GM21390 (cell line): ENCODE results near the gene DSCAML1.

ENCODE experiments used
- ATAC-seq: cut with Tn5 transposase; IDR thresholded peaks from one replicate; pipeline ENCODE4 v1.9.1; 2021; ENCODE audit not compliant: unreplicated experiment

DSCAML1 gene

DNA sequence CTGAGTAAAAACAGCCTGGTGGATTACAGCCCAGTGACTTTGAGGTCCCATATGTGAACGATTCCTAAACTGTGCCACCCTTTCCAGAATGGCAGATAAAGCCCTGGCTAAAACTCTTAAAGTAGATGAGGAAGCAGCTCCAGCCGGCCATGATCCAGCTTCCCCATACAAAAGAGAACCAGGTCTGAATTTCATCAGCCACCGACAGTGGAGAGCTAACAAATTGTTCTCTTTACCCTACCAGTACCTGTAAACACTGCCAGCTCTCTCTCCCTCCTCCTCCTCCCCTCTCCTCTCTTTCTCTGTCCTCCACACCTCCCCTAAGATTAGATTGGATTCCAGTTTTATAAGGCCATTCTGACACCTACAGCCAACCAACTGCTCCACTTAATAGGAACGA lies 176.9 kb downstream of the DSCAML1 start:
- no peak for ATAC-seq

DNA sequence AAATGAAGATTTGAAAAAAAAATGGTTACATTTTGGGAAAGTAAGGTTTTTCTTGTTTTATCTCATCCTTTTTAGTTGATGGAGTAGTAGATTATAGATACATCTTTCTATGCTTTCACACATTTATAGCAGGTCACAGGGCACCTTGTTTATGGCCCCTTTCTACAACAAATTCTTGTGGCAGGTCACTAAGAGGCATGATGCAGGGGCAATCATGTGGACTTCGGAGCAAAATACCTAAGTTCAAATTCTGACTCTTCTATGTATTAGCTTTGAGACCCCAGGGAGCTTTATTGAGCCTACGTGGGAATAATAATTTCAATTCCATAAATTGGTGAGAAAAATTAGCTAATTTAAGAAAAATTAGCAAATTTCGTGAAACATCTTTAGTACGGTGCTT lies 177.4 kb downstream of the DSCAML1 start:
- no peak for ATAC-seq

DNA sequence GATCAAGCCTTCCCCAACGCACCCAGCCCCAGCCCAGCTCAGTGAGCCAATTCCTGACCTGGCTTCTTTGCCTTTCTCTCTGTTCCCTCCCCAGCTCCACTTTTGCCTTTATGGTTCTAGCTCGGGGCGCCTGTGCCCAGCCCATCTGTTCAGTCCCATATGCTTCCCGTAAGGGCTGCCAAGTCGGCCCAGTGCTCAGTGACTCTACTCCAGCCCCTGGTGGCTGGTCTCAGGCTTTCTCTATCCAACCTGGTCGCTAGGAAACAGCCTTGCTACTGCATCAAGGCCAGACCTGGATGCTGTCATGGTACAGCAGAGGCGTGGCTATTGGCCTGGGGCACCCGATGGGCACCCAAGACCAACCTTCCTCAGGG lies 178.0 kb downstream of the DSCAML1 start:
- no peak for ATAC-seq

DNA sequence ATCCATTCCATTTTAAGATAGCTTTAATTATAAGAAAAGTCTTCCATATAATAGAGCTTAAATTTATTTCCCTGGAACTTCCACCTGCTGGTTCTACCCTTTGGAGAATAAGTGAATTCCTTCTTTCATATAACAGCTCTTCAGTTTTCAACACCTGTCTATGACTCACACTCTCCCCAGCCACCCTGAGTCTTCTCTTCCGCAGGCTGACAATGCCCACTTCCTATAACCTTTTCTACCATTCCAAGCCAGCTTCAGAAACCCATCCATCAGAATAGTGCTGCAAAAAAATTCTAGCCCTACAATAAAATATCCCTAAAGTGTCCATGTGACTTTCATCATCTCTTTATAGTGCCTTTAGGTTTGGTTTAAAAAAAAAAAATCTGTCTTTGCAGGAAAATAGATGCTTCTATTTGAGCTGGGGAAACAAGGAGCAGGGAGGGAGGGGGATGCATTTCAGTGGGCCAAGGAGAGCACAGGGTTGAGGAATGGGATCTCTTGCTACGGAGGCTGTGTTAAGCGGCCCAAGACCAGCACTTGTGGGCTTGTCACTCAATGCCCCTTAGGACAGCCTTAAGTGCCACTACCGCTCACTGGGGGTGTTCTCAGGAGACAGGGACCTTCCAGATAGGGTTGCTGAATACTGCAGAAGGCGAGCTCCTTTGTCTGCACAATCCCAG lies 178.6 kb downstream of the DSCAML1 start:
- ATAC-seq = no peak

DNA sequence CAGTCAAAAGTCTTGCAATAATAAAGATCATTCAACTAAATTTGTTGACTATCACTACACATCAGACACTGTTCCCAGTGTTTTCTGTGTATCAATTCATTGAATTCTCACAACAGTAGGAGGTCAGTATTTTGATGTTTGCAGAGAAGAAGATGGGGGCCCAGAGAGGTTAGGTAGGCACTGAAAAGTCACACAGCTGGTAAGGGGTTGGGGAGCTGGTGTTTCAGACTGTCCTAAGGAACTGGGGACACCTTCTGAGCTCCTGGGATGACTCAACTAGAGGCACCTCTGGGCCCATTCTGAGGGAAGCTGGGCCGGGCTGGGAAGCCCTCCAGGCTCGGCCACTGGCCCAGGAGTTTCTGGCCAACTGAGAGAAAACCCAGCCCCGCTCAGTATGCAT lies 180.0 kb downstream of the DSCAML1 start:
- ATAC-seq = no peak

DNA sequence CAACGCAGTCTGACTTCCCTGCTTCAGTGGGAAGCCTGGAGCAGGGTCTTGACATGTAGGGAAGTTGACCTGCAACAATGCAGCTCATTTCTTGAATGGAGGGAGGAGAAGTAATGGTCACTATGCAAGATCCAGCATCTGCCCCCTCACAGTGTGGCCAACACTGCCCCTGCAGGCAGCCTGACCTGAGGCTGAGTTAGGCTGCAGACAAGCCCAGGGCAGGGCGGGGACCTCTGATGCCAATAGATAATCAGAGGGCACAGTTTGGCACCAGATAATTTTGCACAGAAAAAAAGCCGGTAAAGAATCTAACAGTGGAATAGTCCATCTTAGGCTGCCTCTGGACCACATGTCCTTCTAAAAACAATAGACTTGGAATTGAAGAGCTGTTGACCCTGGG lies 182.3 kb downstream of the DSCAML1 start:
- ATAC-seq = no peak

DNA sequence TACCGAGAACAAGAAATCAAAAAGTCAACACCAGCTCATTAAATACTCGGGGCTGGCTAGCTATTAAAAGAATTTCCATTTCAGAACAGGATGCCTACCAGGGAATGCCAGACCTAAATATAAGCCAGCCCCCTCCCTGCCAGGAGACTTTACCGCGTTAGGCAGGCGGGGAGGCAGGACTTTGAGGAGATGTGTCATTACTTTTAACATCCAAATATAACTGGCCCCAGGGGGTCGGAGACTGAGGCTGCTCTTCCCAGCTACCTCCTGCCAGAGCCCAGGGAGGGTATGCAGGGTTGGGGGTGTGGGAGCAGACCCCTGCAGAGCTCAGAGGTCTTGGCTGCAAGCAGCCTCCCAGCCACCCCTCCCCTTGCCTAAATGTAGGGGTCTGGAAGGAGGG lies 183.5 kb downstream of the DSCAML1 start:
- ATAC-seq = no peak

DNA sequence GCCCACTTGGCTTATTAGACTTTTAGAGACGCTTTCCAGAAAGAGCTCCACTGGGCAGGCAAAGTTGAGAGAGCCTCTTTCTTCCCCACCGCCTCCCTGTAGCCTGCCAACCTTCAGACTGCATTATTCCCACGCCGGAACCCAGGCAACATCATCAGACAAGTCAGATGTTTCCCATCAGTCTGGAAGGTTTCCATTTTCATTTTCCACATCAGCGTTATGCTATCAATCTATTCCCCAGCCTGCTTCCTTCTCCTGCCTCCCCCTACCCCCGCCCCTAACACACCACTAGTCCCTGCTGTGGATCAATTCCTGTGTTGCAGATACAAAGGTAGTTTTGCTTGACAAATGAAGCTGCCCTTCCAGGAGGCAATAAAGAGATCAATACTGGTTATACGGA lies 184.8 kb downstream of the DSCAML1 start:
- no peak for ATAC-seq

DNA sequence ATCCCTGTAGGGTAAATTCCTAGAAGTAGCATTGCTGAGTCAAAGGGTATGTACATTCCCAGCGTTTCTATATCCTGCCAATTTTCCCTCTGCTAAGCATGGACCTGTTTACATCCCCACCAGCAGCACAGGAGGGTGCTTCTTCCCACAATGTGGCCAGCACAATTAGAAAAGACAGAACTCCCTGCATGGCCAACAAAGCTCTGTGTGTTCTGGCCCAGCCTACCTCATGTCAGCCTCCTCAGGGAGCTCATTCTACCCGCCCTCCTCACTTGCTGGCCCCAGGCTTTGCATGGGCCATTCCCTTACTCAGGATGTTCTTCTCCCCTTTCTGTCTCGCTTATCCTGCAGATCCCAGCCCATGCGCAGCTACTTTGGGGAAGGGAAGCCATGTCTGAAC lies 186.1 kb downstream of the DSCAML1 start:
- no peak for ATAC-seq

DNA sequence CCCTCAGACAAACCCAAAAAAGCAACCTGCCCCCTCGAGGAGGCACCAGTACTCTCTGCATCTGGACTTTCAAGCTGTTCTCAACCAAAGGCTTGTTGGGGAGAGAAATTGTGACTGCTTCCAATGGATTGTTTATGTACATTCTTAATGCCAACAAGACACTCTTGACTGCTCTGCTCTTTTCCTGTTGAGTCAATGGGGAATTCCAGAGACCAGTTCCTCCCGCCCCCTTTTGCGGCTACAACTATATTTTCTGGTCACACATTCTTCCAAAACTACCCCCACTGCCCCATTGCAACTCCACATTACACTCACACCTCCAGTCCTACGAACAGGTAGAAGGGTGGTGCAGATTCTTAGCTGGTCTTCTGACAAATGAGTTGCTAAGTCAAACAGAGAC lies 187.0 kb downstream of the DSCAML1 start:
- ATAC-seq = no peak

DNA sequence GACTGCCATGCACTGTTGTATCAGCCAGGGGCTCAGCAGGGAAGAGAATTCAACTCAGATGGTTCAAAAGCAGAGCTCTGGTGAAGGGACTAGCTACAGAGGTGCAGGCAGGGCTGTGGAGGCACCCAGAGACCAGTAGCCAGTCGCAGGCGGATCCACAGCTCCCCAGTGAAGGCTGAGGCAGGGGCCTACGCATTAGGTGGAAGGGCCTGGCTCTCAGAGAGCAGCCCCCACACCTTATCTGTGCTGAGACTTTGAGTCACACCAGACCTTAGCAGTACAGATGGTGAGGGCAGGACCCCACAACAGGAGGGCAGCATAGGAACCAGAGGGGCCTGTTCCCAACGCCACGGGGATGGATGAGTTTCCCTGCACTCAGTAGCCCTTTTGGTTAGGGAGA lies 189.6 kb downstream of the DSCAML1 start:
- ATAC-seq = no peak

DNA sequence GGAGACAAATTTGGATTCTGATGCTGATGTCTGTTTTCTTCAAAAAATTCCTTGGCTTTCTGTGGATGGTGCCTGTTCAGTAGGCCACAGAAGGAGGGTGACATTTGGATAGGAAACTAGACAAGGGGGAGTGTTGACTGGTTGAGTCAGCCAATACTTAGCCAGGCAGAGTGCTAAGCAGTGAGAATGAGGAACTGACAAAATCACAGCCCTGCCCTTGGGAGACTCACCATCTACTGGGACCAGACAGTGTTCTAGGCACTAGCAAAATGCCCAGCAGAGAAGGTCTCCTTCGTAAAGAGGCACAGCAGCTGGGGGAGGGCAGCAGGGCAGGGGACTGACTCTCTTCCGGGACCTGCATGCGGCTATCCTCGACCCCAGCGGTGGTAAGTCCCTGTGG lies 190.2 kb downstream of the DSCAML1 start:
- no peak for ATAC-seq

DNA sequence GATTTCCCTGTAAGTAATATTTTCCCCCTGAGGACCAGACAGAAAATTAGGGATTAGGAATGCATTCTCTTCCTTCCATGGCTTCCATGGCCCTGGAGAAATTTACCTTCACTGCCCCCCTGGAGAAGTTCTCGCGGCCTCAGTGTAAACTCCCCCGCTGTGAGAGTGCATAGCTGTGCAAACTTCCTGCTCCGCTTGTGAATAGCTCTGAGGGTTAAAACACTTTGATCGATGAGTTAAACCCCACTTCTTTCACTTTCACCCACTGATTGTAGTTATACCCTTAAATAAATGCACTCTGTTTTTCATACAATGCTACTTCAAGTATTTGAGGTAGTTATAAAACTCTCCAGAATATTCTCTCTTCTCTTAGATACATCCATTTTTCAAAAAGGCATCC lies 190.8 kb downstream of the DSCAML1 start:
- peak; percentile 59 for ATAC-seq

DNA sequence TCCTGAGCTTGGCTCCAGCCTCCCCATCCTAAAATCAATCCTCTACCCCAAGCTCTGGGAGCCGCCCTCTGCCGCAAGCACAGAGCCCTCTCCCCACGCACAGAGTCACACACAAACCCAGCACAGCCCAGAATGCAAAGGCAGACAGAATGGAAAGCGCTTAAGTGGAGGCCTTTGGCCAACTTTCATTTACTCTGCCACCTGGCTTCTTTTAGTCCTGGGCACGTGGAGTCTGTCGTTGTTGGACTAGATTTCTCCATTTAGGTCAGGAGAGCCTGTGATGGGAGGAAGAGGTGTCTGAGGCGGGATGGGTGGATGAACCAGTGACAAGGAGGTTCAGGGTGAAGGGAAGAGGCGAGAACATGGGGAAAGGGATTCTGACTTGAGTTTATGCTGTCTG lies 191.7 kb downstream of the DSCAML1 start:
- ATAC-seq = no peak

DNA sequence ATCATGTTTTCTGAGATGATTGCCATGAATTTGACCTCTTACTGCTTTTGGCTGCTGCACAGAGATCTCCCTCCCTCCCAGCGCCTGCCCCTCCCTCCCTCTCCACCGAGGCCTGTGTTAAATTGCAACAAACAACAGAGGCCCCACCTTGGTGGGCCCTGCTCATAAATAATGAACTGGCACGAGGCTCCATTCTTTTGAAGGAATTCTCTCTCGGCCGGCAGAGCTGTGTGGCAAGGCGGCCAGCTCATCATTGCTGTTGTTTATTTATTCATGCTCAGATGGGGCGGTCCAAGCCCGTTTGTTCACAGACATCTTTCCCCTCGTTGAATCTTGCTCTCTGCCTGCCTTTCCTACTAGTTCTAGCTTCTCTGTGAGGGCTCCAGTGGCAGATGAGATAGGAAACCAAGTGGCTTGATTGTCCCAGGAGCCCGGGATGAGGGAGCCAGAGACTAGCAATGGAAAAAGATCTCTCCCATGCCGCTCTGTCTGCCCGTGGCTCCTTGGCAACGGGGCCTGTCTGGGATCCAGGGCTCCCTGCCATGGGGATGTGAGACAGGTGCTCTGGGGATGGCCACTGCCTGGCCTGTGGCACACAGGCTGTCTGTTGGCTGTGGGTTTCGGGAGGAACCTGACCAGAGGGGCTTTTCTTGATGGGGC lies 192.6 kb downstream of the DSCAML1 start:
- no peak for ATAC-seq

DNA sequence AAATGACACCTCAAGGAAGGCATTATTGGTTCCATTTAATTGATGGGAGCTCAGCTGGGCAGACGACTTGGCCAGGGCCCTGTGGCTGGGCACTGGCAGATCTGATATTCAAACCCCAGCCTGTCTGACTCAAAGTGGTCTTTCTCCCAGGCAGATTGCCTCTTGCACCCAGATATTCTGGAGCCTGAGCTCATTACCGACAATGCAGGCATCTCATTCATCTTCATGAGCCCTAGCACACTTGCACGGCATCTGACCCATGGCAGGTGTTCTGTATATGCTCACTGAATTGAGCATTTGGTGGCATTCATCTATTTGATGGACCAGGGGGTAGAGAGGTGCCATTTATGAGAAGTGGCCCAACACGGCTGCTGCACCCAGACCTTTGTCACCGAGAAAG lies 193.1 kb downstream of the DSCAML1 start:
- ATAC-seq = no peak

DNA sequence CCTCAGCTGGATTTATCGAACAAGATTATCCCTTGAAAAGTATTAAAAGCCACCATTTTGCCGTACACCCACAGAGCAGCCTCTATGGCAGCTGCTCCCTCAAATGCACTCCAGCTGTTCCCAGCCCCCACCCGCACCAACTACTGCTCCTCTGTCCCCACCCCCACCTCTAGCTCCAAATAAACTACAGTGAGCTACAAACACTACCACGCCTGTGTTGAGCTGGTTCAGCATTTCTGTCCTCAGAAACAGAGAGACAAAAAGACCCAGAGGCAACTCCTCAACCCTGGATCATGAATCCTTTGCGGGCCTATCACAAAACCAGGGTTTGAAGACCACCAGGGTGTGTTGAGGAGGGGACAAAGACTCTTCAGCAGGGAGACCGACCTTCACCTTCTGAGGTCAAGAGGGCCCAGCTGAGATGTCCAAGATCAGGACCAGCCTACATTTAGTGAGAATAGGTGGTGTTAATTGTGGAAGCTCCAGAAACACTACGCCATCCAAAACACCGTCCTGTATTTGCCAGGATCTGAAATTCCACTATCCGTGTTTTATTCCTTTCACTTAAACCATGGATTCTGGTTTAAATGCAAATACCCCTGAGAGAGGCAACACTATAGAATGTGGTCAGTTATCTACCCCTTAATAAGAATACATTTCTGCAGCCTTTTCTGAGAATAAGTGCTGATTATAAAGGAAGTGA lies 195.9 kb downstream of the DSCAML1 start:
- ATAC-seq = no peak

DNA sequence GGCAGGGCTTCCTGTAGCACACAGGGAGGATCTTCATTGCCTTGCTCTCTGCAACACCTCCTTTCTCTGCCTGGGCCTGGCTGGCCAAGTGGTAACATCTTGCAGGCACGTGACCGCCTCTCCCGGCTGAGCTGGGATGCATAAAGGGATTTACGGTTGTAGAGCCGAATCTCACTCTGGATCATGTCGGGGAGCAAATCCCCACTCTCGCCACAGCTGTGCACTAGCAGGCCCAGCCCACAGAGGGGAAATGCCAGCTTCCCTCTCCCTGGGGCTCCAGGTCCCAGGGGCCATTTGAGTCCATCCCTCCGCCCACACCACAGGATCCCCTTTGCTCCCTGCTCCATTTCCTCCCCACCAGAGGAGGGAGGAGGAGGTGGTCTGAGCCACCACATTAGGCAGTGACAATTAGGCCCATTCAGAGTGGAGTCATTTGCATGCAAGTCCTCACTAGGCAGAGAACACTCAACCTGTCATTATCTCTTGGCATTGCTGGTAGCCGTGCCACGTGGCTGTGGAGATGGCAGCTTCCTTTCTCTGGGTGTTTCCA lies 196.7 kb downstream of the DSCAML1 start:
- ATAC-seq = no peak

DNA sequence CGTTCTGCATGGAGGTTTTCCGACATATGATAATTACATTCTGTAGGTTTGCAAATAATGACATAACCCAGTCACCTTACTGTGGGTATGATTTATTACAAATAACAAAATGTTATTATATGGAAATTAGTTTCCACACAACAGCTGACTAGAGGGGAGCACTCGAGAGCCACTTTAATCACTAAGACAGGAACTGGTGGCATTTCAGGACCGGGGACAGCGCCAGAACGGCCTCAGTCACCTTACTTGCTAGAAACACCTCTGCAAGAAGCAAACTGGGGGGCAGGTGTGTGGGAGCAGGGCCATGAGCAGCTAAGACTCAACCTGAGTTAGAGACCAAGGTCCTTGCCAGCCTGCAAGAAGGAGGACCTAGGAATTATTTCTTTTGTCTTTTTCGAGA lies 199.9 kb downstream of the DSCAML1 start:
- ATAC-seq = no peak

DNA sequence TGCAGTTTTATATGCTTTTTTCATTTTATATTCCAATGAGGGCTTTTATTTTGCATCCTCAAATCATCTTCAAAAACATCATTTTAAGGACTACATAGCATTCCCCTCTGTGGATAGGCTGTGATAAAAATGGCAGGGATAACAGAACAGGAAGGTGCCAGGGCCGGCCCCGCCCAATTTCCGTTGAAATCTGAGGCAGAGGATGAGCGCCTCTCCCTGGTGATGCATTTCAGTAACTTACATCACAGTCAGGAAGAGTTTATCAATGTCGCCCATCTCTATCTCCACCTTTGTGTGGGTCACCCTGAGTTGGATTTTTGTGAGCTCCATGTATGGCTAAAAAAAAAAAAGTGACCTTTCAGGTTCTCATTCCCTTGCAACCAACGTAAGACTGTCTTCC lies 201.6 kb downstream of the DSCAML1 start:
- ATAC-seq = no peak

DNA sequence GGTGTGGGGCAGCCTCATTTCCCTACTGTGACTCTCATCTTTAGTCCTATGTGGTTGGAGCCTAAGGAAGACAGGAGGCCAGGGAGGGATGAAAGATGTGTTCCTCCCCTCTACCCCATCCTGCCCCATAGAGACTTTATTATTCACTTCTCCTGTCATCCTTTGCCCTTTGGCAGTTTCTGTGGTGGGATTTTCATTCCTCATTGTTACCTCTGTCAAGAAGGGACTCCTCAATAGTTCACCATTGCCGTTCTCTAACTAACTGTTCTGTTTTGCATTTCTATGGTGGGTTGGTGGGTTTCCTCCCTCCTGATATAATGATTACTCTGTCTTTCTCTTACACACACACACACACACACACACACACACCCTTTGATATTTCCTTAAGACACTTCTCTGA lies 202.3 kb downstream of the DSCAML1 start:
- ATAC-seq = no peak

DNA sequence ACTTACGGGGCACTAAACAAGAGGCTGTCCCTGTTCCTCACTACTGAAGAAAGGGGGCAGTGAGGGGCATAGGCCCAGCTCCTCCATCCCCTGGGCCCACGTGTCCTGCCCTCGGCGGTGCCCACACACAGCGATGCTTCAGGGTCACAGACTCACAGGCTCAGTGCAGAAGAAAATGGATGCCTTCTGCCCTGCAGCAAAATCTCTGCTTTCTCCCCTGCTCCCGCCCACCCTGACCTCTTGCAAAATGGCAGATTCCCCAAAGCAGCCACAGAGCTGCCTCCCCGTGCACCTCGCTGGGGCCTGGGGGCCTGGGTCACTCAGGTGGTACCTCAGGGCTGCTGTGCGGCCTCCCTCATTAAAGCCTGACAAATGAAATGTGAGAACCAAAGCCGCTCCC lies 204.0 kb downstream of the DSCAML1 start:
- no peak for ATAC-seq
